Measurements from ENCODE around the gene FLT1.

FLT1 gene

DNA sequence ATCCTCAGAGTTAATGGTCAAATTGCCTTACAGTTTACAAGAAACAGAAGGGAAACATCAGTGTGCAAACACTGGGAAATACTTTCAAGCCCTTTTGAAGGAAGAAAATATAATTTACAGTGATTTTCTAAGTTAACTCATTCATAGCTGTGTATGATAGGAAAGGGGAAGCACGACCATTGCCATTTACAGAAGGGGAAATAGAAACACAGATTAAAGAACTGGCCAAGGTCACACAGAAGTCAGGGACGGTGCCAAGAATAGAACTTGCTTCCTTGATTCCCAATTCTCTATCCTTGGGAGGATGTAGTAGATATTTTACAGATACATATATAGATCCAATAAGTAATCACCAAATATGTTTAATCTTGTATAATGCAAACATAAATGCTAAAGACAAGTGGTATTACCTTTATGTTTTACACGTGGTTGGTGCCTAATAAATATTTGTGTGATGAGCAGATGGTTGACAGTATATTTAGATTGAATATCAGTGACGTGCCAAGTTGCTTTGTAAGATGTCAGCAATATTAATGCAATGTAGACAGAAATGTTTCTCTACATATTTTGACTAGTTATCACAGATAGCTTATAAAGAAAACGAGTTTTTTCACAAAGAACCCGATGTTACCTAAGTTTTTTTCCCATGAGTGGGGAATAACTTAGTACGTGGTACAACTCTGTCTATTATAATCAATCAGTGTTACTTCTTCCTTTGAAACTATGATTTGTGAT lies 73.1 kb downstream of the FLT1 start:
- DNase-seq = no peak

DNA sequence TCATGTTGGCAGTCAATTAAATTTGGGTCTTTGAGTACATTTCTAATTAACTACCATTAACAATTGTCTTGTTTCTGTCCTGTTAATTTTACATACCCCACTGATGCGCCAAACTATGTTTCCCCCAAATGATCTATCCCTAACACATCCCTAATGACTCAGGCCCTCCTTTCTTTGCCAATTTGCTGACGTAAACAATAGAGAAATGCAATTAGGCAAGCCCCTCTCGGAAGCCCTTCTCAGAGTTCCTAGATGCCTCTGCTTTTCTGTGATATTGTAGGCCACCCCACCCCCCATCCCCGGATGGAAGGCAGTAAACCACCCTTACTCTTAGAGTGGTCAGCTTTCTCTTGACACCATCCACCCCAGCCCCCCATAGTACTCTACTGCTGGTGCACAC lies 74.2 kb downstream of the FLT1 start:
- no peak for DNase-seq

DNA sequence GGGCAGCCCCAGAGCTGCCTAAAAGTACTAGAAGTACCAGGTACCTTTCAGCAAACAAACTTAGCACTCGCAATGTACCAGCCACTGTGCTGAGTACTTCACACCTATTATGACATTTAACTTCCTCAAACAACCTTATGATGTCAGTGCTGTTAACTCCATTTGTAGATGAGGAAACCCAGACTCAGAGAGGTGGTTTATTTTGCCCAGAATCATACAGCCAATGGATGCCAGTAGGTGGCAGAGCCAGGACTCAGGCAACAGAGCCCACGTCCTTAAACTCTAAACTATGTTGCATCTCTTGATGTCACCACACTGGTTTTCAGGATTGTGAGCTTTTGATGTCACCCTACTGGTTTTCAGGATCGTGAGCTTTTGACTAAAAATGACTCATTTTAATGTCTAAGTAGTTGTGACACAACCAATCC lies 78.9 kb downstream of the FLT1 start:
- DNase-seq = no peak

DNA sequence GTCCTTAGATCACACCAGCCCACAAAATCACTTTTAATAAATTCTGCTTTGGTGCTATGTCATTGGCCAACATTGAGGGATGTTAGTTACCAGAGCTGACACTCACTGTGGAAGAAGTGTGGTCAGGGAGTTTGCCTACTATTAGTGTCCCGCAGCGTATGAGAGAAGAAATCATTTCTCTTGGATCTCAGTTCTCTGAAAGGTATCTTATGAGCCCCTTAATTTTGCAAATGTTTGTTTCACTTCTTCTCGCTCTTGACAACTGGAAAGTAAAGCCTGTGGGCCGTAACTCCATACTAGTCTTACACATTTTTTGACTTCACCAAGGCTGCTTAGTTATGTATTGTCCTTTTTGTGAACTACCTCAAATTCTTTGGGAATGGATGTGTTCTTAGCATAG lies 80.9 kb downstream of the FLT1 start:
- DNase-seq = no peak

DNA sequence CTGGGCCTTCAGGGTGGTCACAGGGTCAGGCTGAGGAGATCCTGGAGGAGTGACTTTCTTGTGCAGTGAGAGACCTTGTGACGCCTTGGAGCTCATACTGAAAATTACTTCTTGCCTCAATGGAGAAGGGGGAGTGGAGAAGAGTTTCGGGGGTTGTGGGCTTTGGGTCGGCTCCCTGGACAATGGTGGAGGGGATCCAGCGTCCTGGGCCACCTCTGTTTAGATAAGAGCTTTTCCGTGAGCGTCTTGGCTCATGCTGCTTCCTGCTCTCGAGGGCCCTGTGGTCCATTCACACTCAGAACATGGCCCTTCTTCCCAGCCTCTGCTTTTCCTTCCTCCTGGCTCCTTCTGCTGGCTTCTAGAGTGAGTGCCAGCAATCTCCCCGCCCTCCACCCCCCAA lies 81.9 kb downstream of the FLT1 start:
- DNase-seq = no peak

DNA sequence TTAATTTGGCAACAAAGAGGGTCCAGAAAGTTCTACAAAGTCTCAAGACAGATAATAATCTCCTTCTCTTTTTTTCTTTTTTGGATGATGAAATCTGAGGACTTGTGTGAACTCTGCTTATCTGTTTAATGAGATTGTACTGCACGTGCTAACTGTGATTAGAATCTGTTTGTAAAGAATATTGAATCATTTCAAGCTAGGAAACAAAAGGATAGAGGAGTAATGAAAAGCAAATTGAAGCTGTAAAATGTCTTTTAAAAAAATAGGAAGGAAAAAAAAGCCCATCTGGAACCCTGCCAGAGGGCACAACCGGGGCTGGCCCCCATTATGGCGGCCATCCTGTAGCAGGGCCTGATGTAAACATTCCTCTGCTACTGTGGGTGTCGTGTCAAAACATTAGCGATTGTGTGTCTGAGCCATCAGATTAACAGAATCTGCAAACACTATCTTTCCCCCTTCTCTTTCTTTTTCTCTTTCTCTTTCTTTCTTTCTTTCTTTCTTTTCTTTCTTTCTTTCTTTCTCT lies 83.0 kb downstream of the FLT1 start:
- DNase-seq = no peak

DNA sequence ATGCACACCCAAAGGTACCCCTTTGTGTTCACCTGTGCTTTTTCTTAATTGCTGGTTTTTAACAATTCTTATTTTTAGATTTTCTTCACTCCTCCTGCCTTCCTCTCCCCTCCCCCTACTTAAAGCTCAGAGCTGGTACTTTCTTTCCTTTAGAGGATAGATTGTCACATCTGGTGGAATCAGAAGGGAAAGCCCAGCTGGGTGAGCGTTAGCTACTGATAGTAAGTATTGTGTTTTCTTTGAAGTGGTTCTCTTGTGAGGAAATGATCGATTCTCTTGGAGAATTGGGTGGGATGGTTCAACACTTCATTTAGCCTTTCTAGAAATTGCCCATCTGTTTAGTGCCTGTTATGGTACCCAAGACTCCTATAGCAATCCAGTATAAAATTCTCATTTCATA lies 84.8 kb downstream of the FLT1 start:
- DNase-seq = no peak

DNA sequence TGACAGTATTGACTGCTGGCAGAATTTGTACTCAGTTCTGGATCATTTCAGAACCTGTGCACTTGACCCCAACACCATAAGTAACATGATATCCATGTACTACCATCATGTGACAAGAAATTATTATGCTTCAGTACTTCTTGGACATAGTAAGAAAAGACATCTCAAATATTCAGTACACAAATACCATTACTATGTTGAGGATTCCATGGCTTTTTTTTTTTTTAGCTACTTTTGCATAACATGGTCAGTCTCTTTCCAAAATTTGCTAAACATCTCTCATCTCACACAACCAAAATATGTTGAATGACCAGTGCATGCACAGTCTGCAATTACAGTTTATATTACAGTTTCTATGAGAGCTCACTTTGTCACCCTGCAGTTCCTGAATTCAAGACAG lies 85.3 kb downstream of the FLT1 start:
- no peak for DNase-seq

DNA sequence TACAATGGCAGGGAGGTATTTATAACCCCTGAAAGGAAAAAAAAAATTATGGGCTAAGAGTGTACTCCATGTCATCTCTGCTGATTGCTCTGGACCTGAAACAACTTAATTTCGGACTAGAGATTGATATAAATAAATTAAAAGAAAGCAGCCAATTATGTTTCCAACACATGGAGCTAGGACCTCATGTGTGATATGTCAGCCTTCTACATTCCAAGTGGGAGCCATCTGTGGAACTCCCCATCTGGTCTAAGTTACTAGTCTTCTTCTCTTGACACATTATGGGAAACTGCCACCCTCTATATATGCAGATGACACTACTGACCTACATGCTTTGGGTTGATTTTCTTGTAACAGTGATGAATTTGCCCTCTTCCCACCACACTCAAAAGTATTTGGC lies 86.1 kb downstream of the FLT1 start:
- no peak for DNase-seq

DNA sequence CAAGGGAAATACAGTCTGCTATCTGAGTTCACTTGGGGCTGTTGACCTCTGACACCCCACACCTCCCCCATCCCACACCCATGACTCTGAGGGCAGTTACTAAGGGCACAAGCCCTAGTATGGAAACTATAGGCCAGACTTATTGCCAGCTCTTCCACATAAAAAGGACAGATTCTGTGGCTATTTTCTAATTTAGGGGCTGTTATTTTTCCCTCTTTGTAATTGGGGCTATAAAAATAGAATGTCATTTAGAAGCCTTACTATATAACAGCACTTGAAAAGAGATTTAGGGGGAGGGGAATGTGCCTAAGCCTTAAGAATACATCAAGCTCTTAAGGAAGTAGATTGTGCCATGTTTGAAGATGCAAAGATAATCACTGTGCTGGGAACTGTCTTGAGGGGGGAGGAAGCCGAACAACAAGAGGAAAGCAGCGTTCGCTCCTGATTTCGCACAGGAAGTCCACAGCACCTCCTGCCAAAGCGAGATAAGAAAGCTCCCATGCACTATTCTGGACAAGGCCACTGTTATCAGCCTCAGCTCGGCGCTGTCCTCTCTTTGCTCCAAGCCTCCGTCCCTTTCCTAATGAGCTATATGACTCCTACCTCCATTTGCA lies 86.6 kb downstream of the FLT1 start:
- DNase-seq = peak; percentile 36

DNA sequence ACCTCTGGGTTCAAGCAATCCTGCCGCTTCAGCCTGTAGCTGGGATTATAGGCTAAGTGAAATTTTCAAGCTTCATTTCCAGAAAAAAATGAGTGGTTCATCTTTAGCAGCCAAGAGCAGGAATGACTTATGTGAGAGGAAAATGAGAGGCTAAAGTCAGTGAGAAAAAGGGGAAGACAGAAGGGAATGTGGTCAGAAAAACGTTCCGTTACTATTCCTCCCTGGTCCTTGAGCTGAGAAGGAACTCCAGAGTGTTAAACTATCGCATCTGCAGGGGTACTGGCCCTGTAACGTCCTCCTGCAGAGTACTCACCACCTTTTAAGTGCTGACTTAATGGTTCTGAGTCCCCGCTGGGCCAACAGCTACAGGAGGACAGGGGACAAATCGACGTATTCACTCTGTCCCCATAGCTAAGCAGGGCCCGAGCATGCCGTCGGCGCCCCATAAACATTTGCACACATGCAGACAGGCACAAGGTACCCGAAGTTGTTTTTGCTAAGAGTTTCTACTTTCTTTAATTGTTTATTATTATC lies 88.1 kb downstream of the FLT1 start:
- no peak for DNase-seq

DNA sequence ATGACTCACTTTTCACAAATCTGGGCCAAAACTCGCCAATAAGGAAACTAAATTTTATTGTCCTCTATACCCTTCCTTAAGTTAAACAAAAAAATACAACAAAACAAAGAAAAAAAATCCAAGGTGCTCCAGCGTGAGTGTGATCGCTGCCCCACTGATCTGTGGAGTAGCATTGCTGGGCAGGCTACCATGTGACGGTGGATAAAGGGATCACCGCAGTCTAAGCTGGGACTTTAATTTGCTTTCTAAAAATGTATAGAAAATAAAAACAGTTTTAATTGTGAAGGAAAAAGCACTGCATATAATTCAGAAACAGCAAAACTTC lies 92.9 kb downstream of the FLT1 start:
- no peak for DNase-seq

DNA sequence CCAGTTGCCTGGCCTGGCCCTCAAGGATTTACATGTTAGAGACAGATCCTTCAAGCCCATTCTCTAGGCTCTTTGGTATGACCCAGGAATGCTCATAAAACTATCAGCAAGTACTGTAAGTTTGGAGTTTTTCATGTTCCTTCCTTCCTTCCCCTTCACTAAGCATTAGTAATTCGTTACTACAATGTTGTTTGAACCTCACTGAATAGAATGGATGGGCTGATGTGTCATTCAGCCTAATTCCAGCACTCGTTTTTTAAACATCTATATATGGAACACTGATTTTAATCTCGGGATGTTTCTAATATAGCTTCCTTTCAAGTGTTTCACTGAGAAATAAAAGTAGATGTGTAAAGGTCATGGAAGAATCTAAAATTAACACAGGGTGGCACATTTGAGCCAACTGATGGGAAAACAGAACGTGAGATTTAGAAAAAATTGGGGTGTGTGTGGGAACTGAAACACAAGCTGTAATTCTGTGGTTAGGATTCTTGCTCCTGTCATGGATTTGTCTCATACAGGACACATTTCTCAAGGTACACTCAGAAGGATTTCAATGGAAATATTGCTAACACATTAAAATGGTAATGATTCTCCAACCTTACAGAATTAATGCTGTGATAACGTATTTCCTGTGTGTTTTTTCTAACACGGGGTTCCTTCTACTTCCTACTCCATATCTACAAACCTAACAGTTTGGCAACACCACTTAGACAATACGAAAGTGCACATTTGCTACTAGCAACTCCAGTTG lies 93.4 kb downstream of the FLT1 start:
- DNase-seq = no peak

DNA sequence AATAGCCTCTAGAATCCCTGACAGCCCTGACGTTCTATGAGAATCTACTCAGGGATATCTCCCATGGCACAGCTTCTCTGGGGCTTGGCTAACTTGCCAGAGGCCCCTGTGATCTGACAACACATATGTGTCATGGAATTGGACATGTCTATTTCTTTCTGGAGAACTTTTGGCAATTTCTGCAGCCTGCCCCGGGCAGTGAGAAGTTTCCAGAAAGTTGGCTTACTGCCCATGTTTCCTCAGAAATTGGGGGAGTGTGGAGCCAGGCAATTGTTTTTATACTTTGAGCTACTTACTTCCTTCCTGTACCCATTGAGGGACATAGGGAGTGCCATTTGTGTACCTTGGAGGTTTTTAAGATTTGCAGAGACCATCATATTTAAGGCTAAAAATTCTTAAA lies 98.9 kb downstream of the FLT1 start:
- DNase-seq = no peak

DNA sequence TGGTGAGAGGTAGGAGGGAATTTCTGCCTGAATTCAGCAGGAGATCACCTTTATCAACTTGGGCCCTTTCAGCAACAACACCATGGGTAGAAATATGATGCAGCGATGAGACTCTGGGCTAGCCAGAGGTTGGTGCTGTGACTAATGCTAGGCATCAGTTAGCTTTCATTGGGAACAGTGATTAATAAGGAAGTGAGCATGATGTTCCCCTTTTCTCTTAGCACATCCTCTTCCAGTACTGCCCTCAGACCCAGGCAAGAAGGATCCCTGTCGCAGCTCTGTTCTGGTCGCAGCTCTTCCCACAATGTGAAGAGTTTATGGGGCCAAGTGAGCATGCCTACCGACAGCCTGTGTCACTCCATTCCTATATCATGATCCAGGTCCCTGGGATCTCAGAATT lies 100.5 kb downstream of the FLT1 start:
- DNase-seq = no peak

DNA sequence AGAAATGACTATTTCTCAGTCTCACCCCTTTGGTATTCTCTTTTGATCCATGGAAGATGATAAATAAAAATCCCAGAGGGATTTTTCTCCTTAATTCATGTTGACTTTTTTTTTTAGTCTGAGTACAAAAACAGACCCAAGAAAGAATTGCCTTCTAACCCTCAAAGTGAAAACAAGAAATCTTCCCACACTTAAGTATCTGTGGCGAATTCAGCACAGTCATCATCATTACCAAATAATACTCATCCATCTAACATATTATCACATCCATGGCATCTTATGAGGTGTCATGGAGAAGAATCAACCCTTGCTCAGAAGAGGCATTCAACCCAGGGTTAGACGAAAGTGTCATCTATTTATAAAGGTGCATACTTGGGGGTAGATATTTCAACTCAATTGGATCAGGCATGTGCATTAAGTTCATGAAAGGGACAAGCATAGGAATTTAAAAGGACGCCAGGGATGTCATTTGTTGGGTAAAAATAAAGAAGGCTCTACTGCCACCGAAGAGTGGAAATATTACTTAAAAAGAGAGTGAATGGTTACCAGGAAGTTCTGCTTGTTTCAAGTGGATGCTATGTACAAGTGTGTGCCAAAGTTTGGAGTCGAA lies 101.9 kb downstream of the FLT1 start:
- DNase-seq = no peak

DNA sequence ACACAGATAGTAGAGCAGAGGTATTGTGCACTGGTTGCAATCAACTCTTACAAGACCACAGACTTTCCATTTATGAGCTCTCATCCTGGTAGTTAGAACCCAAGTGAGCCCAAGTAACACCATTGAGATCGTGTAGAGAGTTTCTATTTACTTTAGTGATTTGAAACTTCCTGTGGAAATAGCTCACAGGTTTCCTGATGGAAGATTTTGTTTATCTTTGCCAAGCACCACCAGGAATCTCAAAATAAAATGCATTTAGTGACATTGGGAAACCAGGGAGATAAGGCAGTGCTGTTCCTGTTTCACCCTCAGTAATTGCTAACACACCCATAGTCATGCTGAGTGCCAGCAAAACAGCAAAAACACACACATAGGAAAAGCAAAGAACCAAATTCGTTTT lies 102.5 kb downstream of the FLT1 start:
- no peak for DNase-seq

DNA sequence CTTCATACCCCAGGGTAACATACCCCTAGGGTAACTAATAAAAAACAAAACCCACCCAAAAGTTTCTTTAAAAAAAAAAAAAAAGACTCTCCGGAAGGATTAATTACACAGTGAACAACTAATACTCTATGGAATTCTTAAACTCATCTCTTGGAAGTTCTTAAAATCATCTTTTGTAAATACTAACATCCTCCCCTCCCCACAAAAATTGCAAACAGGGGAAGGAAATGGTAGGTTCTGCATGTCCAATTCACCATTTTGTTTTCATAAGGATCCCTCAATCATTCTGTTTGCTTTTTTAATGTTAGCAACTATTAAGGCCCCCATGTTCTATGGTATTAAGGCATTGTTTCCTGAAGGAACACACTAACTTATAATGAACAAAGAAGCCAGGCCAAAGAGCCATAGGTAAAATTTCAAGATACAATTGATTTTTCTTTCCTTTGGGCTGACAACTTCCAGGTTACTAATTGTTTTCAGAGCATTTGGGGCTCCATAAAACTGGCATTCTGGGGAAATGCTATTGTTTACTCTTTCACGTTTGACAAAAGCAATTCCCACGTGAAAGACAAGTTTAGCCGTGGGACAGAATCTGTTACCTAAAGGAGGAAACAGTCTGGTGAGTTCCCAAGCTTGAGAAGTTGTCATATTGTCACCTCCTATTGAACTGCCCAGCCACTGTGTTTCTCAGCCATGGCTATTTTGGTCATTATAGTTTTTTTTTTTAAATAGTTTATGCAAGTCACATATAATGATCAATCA lies 107.0 kb downstream of the FLT1 start:
- no peak for DNase-seq

DNA sequence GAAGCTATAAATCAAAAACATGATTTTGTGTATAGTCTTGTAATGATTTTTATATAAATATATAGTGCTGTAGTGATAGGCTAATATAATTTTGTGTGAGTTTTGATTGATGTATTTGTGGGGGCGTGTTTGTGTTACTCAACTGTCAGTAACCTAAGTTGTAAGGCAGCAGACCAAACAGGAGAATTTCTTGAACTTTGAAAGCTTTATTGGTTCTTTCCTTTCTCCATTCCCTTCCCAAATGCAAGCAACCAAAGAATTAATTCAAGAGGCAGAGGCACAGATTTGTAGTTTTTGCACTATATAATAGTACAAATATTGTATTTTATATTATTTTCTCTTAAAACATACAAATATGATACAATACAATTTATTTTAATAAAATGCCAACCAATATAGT lies 109.6 kb downstream of the FLT1 start:
- no peak for DNase-seq

DNA sequence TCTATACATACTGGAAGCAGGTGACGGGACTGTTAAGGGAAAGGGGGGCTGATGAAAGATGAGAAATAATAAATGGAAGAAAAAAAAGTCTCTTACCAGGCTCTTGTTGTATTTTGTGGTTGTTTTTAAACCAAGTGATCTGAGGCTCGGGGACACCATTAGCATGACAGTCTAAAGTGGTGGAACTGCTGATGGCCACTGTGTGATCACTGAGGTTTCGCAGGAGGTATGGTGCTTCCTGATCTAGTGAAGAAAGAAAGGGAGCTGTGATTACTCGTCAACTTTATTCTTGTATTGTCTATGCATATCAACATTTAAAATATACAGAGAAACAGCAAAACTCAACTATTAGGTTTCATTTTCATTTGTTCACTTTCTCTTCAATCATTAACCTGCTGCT lies 110.1 kb downstream of the FLT1 start:
- no peak for DNase-seq

DNA sequence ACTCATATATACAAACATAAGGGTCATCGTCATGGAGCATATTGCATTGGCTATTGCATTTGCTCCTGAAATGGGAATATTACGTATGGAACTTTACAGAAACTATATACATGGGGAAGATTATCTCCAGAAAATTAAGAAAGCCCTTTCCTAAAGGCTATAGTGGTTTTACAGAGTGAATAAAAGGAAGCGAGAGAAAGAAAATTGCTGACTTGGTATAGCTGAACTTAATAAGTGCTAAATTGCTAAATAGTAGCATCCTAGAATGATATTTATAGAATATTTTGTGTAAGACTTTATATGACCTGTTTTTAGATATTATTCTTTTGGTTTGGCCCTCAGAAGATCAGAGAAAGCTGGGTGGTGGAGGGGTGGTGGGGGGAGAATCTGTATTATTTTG lies 114.6 kb downstream of the FLT1 start:
- DNase-seq = no peak

DNA sequence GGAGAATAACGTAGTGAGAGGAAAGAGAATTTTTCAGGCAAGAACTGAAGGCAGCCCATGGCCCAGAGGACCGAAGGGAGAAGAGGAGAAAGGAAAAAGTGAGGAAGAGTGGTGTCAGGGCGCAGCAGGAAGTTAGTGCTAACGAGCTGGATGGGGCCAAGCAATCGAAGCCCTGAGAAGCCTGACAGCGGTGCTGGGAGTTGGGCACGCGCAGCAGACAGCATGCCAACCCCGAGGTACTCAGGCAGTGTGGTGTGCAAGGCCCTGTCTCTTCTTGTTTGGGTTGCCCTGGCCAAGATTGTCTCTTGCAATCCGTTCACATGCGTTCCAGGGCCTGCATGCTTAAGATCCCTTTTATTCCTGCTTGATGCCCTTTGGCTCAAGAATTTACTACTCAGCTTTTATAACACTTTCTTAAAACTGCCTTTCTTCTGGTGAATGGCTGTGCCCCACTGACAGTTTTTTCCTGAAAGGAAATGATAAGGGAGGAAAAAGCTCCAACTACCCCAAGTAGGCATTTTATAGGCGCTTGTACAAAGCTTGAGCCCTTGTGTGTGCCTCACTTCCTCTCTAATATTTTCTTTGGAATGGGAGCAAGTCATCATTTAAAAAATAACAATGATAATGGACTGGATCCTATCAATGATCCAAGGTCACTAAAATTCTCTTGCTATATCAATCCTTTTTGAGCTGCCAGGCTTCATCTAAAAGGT lies 115.4 kb downstream of the FLT1 start:
- DNase-seq = no peak

All from right hindlimb (tissue), 1 donor.